ENCODE measurements around the gene NISCH. TPM values are rescaled to one million over a fixed set of nuclear protein-coding genes. Genes with fewer than 3 reads are reported as not detected.

The NISCH gene
- total RNA-seq, 3 donors from 2014 or later (not counting 1 experiment from before 2014, with no cell fraction given) = 162 to 191 (median 175) TPM

DNA sequence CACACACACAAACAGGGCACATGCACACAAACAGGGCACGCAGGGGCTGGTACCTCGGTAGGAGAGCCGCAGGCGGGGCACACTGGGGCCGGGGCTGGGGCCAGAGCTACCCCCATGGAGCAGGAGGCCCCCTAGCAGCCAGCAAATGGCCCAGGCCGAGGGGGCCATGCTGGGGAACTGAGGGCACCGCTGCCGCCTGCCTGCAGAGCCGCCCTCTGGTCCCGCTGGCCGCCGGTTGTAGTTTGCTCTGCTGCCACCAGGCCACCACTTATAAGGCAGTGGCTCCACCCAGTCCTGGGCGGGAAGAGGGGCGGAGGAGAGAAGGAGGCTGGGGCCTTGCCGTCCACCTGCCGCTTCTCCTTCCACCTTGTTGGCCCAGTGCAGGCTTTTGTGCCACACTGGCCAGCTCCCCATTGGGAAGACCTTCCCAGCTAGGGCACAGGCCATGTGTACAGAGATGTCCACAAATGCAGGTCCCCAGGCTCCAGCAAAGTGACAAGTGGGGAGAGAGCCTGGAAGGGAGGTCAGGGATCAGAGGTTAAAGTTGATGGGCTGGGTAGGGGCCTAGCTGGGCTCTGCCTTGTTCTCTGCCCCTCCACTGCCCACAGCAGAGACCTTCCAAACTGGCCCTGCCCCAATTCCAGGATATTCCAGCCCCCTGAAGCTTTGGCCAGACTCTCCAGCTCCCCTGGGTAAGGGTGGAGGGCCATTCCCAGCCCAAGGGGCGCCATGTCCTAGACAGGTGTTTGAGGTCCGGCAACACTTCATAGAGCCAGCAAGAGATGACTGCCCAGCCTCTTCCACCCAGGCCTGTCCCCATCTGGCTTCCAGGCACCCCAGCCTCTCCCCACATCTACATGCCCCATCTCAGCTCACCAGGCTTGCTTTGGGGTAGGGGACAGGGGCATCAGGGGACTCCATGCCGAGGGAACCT lies 10.3 kb upstream of the NISCH start, which contains the start of gene SEMA3G:
Gene SEMA3G, minus strand, starts transcription at position 244 of the 934 bp plus-strand sequence. Its CDS starts 76 bp downstream, at position 168.
- Histone ChIP-seq H3K9me3 (ENCODE audit: control insufficient read depth, insufficient read depth, low read length) (no peaks in the 10 kb centered on the region), H3K36me3 (ENCODE audit: control insufficient read depth, insufficient read depth, low read length) (no peaks in the 10 kb centered on the region), H3K27ac (ENCODE audit: low read length) (no peak within 1 kb of the TSS), H3K4me3 (ENCODE audit: low read length) (no peak within 1 kb of the TSS), H3K4me1 (ENCODE audit: control insufficient read depth, insufficient read depth, low read length) (peaks cover 12% of the 10 kb centered on the region), H3K27me3 (ENCODE audit: control insufficient read depth, insufficient read depth, low read length) (no peaks in the 10 kb centered on the region)
- intact Hi-C loops (cut with micrococcal nuclease) = loop anchor here (5.0 kb wide), 1 partner anchor 223 kb away; no protein-coding TSS in a partner anchor
- Mint-ChIP-seq H3K36me3 (no peaks in the 10 kb centered on the region), H3K27ac (no peak within 1 kb of the TSS), H3K9me3 (no peaks in the 10 kb centered on the region), H3K27me3 (ENCODE audit: low read depth in 2 of 2) (no peaks in the 10 kb centered on the region), H3K4me1 (peaks cover 6% of the 10 kb centered on the region in 2 donors), H3K4me3 (no peak within 1 kb of the TSS)
- DNase-seq (peak; percentile 61 to 83), ATAC-seq (peak; percentile 88 to 96 (median 96))
- peak; percentile 62 for TF ChIP-seq CTCF (IDR thresholded peaks at IDR 0.05)
- 27% methylated on average over 19 of the region's 19 CpGs for WGBS (ENCODE audit: insufficient coverage)

- Mint-ChIP-seq H3K36me3 (no peaks in the 10 kb centered on the region), H3K4me3 (no peak overlapping the region), H3K27me3 (ENCODE audit: low read depth in 2 of 2) (no peaks in the 10 kb centered on the region), H3K27ac (no peak overlapping the region), H3K9me3 (no peaks in the 10 kb centered on the region), H3K4me1 (peaks cover 6% of the 10 kb centered on the region in 2 donors)
- peaks cover 12% of the 10 kb centered on the region for H3K4me1 ChIP-seq (ENCODE audit: control insufficient read depth, insufficient read depth, low read length)
- WGBS (ENCODE audit: insufficient coverage) = 95% methylated on average over 4 of the region's 4 CpGs
- intact Hi-C loops (cut with micrococcal nuclease) = loop anchor here (5.0 kb wide), 1 partner anchor 224 kb away; no protein-coding TSS in a partner anchor
- H3K36me3 ChIP-seq (ENCODE audit: control insufficient read depth, insufficient read depth, low read length) = no peaks in the 10 kb centered on the region
- no peak for TF ChIP-seq CTCF (IDR thresholded peaks at IDR 0.05)
- no peak overlapping the region for H3K4me3 ChIP-seq (ENCODE audit: low read length)
- ATAC-seq (no peak), DNase-seq (no peak)
- no peak overlapping the region for H3K27ac ChIP-seq (ENCODE audit: low read length)
- H3K9me3 ChIP-seq (ENCODE audit: control insufficient read depth, insufficient read depth, low read length) = no peaks in the 10 kb centered on the region
- no peaks in the 10 kb centered on the region for H3K27me3 ChIP-seq (ENCODE audit: control insufficient read depth, insufficient read depth, low read length)
Observed at GRCh38 chr3:52446042-52446441, 9.4 kb upstream of the NISCH start.

GRCh38 chr3:52446631-52447511 lies 8.5 kb upstream of the NISCH start:
- no peaks in the 10 kb centered on the region for H3K27me3 ChIP-seq (ENCODE audit: control insufficient read depth, insufficient read depth, low read length)
- DNase-seq = peak; percentile 64 to 86
- intact Hi-C loops (cut with micrococcal nuclease) = loop anchor here (1.0 to 5.0 kb wide), 3 partner anchors 19 to 225 kb away; no protein-coding TSS in a partner anchor
- H3K27ac Mint-ChIP-seq = no peak overlapping the region
- 41% methylated on average over 13 of the region's 13 CpGs for WGBS (ENCODE audit: insufficient coverage)
- H3K36me3 ChIP-seq (ENCODE audit: control insufficient read depth, insufficient read depth, low read length) = no peaks in the 10 kb centered on the region
- H3K9me3 Mint-ChIP-seq = no peaks in the 10 kb centered on the region
- H3K4me1 ChIP-seq (ENCODE audit: control insufficient read depth, insufficient read depth, low read length) = peaks cover 12% of the 10 kb centered on the region
- H3K27me3 Mint-ChIP-seq (ENCODE audit: low read depth in 2 of 2) = no peaks in the 10 kb centered on the region
- H3K9me3 ChIP-seq (ENCODE audit: control insufficient read depth, insufficient read depth, low read length) = no peaks in the 10 kb centered on the region
- ATAC-seq = peak; percentile 72 to 80 (median 72)
- H3K4me1 Mint-ChIP-seq = peaks cover 6% of the 10 kb centered on the region in 2 donors
- H3K36me3 Mint-ChIP-seq = no peaks in the 10 kb centered on the region
- H3K27ac ChIP-seq (ENCODE audit: low read length) = no peak overlapping the region
- no peak overlapping the region for H3K4me3 ChIP-seq (ENCODE audit: low read length)
- no peak overlapping the region for H3K4me3 Mint-ChIP-seq
- peak; percentile 99 for TF ChIP-seq CTCF (IDR thresholded peaks at IDR 0.05)

Measured in natural killer cell (primary cell).